Frontal cortex (tissue), 4 donors: ENCODE measurements around the gene SAMHD1. TPM values are rescaled to one million over a fixed set of nuclear protein-coding genes. Genes with fewer than 3 reads are reported as not detected.
"Not testable (repeated sequence)": the region's sequence is repeated elsewhere in the genome, so short reads cannot be mapped to it uniquely, and the experiment has no call there.

ENCODE experiments used
- DNase-seq, 2 donors: peaks; one replicate each; pipeline ENCODE4 v3.0.0; 2012; ENCODE audit warnings: low spot score in 2 of 2
- FAIRE-seq: peaks from 2 replicates; lab custom pipeline; 2012; peaks lifted over from hg19 to GRCh38; lab: Jason Lieb, UNC
- total RNA-seq: library from RNA; depleted of rRNA; stranded (reverse); fragments of >200 nt; gene quantifications from one replicate; pipeline ENCODE4 v1.2.3, GENCODE V29; 2014
- donor health status: control.
- donor health status: control.
- donor health status: control.

The SAMHD1 gene
- total RNA-seq, 1 donor from 2014 or later, result 48.5 TPM

GRCh38 chr20:36920334-36920730 is 31.2 kb downstream of the SAMHD1 start:
- FAIRE-seq (no peak), DNase-seq (no peak)

DNA sequence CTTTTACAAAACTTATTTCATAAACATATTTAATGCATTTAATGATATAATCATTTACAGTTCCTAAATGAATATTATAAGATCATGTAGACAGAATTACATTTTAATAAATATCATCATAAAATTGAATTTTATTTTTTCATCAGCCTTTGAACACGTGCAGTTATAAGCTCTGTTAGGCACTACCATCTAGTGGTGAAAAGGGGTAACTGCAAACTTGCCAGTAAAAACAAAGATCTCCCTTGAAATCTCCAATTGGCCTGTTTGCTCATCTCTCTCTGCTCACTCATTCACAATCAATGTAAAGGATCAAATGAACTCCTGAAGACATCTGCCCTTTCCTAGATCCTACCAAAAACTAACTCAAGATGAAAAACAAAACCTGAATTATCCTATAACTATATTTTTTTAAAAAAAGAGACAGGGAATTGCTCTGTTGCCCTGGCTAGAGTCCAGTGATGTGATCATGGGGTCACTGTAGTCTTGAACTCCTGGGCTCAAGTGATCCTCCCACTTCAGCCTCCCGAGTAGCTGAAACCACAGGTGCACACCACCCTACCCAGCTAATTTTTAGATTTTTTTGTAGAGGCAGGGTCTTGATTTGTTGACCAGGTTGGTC is 31.7 kb downstream of the SAMHD1 start:
- FAIRE-seq (peak; percentile 96), DNase-seq (peak; percentile 35 to 64)

DNA sequence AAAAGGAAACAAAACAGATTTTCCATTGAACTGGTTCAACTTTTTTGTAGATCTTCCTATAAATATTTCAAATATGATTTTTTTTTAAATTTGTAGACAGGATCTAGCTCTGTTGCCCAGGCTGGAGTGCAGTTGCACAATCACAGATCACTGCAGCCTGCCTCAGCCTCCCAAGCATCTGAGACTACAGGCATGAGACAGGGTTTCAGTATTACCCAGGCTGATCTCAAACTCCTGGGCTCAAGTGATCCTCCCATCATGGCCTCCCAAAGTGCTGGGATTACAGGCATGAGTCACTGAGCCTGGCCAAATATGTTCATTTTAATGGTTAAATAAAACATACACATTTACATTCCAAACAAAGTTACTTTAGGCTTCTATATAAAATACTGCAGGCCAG is 33.6 kb downstream of the SAMHD1 start:
- DNase-seq (no peak), FAIRE-seq (no peak)

DNA sequence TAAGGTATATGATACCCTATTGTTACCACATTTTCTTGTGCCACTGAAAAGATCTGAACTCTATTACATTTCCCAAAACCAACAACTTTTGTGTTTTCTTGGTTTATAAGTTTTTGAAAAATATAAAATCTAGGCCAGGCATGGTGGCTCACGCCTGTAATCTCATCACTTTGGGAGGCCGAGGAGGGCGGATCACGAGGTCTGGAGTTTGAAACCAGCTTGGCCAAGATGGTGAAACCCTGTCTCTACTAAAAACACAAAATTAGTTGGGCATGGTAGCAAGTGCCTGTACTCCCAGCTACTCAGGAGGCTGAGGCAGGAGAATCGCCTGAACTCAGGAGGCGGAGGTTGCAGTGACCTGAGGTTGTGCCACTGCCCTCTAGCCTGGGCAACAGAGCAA is 34.3 kb downstream of the SAMHD1 start:
- DNase-seq, result no peak
- no peak for FAIRE-seq

DNA sequence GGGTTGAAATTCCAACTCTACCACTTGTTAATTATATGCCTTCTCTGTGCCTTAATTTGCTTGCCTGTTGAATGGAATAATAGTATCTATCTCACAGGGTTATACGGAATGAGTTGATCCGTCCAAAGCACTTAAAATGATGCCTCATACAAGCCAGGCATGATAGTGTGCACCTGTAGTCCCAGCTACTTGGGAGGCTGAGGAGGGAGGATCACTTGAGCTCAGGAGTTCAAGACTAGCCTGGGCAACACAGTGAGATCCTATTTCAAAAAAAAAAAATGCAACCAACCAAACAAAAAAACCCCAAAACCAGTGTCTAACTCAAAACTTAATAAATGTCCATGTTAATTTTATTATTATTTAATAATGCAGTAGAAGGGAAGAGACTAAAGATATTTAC is 35.3 kb downstream of the SAMHD1 start:
- FAIRE-seq (no peak), DNase-seq (no peak)

DNA sequence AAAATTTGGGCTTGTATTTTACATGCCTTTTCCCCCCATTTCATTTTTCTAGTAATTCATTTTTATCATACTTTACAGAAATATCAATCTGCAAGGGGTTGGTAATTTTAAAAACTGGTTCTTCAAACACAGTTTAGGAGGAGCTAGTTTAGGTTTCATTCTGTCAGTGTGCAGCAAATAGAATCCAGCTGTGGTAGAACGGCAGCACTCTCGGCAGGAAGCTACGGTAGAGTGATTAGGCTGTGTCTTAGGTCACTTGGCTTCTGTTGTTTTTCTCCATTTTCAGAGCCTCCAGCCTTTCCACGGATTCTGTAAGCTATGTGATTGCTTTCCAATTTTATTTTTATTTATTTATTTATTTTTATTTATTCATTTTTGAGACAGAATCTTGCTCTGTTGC is 42.9 kb downstream of the SAMHD1 start:
- DNase-seq (no peak), FAIRE-seq (no peak)

DNA sequence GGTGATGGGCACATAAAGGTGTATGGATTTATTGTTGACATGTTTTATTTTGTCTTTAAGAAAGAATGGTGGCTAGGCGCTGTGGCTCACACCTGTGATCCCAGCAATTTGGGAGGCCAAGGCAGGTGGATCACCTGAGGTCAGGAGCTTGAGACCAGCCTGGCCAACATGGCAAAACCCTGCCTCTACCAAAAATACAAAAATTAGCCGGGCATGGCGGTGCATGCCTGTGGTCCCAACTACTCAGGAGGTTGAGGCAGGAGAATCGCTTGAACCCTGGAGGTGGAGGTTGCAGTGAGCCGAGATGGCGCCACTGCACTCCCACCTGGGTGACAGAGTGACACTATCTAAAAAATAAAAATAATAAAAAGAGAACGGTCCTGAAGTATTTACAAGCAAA is 45.4 kb downstream of the SAMHD1 start:
- not testable (repeated sequence) for FAIRE-seq

GRCh38 chr20:36905566-36905965 is 45.9 kb downstream of the SAMHD1 start:
- DNase-seq, FAIRE-seq: not testable (repeated sequence)

More for the DNA sequence above, 45.4 kb downstream of the SAMHD1 start:
- DNase-seq, result not testable (repeated sequence)

DNA sequence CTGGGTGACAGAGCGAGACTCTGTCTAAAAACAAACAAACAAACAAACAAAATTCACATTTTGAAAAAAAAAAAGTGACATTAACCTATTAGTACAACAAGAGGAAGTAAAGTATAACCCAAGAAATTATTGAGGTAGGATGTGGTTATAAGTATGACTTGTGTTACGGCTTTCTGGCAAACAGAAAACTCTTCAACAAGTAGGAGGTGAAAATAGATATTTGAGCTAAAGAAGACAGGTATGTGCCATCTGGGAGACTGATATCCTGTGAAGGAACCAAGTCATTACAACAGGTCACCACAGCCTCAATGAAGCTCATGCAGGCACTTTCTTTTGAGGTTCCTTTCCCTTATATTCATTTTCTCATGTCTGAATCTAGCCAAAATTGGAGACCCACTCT is 46.8 kb downstream of the SAMHD1 start:
- FAIRE-seq (no peak), DNase-seq (no peak)

DNA sequence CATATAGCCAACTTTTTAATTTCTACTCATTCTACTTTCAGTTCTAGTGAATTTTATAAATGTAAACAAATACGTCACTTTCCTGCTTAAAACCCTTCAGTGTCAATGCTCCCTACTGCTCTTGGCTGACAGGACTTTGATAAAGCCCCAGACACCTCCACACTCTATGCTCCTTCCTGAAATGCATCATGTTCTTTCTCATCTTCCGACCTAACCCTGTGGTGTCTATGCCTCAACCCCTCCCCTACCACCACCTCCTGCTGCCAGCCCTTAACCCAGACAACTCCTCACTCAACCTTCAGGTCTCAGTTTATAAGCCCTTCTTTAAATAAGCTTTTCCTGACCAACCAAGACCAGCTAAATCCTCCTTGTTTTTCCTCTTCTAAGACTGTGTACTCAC is 56.5 kb downstream of the SAMHD1 start:
- FAIRE-seq (no peak), DNase-seq (no peak)

DNA sequence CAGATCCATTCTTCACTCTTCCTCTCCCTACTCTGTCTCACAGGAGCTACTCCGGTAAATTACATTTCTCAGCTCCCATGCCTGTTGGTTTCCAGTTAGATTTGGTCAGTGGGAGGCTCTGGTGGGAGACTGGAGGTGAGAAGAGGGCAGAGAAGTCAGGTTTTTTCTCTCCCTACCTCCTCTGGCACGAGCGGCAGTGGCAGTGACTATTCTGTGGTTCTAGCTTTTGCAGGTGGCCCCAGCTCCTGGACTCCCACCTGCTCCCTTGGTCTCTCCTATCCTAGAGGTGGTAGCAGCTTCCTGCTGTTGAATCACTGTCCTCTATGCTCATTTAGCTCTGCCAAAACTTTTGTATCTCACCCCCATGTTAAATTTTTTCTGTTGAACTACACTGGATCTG is 57.7 kb downstream of the SAMHD1 start:
- no peak for FAIRE-seq
- DNase-seq, result no peak

- no peak for FAIRE-seq
- DNase-seq, result no peak
These were observed 60.3 kb downstream of the SAMHD1 start for GRCh38 chr20:36891211-36891610.

DNA sequence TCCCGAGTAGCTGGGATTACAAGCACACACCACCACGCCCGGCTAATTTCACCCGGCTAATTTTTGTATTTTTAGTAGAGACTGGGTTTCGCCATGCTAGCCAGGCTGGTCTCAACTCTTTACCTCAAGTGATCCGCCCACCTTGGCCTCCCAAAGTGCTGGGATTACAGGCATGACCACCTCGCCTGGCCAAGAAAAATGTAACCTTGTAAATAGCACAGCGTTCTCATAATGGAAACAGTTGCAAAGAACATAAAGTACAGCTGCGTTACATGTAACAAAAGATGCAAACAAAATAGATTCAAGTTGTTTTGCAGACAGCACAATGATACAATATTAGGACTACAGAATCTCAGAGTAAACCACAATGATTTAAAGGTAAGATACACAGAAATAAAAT is 60.9 kb downstream of the SAMHD1 start:
- DNase-seq (no peak), FAIRE-seq (no peak)

DNA sequence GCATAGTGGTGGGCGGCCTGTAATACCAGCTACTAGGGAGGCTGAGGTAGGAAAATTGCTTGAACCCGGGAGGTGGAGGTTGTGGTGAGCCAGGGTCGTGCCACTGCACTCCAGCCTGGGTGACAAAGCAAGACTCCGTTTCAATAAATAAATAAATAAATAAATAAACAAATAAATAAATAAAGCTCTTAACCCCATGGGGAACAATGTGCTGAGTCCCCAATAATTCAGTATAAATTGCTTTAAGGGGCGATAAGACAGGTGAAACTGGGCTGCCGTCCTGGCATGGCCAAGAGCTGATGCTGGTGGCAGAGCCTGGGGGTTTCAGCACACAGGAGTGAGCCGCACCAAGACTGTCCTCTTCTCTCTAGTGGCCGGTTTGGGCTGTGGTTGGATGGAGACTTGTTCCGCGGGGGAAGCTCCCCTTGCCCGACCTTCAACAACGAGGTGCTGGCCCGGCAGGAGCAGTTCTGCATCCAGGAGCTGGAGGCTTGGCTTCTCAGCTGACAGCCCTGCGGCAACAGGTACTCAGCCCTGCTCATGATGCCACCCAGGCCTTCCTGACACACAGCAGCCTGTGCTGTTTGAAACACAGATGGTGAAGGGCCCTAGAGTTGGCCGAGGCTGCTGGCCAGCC is 62.5 kb downstream of the SAMHD1 start:
- FAIRE-seq (no peak), DNase-seq (no peak)

- no peak for FAIRE-seq
These were observed 63.8 kb downstream of the SAMHD1 start for GRCh38 chr20:36887752-36888090.

DNA sequence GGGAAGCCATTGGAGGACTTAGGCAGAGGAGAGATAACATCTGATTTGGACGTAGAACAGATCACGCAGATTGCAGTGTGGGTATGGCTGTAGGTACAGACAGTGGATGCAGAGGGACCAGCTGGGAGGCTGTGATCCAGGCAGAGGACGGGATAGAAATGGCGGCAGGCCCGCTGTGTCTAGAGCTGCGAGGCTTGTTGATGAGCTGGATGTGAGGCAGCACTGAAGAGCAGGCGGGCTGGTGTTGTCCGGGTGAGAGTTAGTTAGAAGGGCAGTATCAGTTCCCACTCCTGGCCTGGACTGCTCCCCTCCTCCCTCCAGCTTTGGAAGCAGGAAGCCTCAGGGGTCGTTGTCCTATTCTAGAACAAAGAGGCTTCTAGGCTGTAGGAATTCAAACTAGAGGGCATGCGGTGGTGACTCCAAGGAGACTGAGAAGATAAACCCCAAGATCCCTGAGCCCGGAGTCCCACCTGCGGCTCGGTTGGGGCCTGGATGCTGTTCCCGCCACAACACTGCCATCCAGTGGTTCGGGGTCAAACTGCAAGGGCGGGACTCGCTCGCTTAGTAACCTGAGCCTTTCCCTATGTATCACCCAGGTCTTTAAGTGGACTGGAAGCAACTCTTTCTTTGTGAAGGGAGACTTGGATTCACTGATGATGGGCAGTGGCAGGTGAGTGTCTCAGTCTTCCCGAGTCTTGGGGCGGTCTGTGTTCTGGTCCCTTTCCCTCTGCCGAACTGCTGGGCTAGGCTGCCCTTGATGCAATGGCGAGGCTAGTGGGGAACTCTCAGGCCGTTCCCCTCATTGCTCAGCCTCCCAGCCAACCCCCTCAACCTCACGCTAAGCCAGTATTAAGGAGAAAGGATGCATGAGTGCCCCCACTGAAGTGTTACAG is 64.4 kb downstream of the SAMHD1 start:
- peak; percentile 59 to 83 for DNase-seq
- no peak for FAIRE-seq

More at GRCh38 chr20:36887752-36888090, 63.8 kb downstream of the SAMHD1 start:
- no peak for DNase-seq

DNA sequence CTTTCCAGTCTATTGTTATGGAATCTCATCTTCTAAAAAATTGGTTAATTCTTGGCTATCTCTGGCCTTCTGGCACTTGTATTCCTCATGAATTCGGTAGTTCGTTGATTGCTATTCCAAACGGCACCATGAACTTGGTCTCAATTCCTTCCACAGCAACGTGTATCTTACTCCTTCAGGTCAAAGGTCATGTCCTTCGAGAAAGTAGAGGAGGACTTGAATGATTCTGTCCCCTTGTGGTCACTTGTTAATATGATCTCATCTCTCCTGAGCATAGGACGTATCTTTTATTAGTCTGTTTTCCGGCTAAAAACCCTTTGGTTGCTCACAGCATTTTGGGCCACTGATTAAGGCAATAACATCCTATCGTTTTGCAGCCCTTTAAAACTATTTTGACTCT is 66.2 kb downstream of the SAMHD1 start:
- DNase-seq (no peak), FAIRE-seq (no peak)

DNA sequence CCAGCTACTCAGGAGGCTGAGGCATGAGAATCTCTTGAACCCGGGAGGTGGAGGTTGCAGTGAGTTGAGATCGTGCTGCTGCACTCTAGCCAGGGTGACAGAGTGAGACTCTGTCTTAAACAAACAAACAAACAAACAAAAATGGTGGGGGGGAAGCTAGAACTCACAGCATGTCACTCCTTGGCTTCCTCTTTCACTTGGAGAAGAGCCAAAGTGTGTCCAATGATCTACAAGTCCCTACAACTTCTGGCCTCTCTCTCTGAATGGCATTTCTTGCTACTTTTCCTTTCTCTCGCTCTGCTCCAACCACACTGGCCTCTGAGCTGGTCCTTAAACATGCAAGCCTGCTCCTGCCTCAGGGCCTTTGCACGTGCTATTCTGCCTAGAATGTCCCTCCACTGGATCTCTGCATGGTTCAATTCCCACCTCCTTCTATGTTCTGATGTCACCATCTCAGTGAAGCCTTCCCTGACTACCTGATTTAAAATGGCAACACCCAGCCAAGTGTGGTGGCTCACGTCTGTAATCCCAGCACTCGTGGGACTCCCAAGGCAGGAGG is 67.5 kb downstream of the SAMHD1 start:
- DNase-seq (no peak), FAIRE-seq (no peak)

DNA sequence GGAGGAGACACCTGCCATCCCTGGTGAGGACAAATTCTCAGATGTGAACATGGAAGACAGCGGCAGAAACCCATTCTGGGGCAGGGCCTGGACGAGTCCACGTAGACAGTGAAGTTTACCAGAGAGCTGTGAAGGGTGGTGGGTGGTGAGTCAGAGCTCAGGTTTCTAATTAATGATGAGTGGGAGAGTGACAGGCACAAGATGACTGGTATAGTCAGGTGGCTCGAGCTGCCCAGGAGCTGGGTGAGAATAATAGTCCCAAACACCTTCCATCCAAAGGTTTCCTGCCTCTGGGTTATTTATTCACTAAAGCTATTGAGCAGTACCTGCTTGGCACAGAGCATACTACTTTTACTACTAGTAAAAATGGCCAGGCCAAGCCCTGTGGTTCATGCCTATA is 69.6 kb downstream of the SAMHD1 start:
- FAIRE-seq (no peak), DNase-seq (no peak)

DNA sequence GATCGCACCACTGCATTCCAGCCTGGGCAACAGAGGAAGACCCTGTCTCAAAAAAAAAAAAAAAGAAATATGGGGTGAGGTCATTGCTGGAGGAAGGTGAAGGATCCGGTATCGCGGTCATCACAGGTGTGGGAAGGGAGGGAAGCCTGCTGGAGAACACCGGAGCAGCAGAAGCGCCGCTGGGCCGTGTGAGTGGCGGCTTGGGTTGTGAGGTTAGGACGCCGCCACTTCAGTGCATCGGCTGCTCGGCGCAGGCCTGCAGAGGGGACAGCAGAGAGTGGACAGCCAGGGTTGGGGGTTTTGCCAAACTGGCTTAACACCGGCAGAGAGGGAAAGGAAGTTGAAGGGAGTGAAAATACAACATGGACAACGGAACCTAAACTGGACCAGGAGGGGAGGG is 70.2 kb downstream of the SAMHD1 start:
- no peak for DNase-seq
- FAIRE-seq, result no peak
